Measurements from ENCODE around the gene FHIT.

The FHIT gene

GRCh38 chr3:59798372-59799086, 1452.7 kb downstream of the FHIT start:
- Mint-ChIP-seq H3K27me3 (ENCODE audit: low read depth) (peaks cover 4% of the 10 kb centered on the region), H3K27ac (no peak overlapping the region), H3K4me3 (no peak overlapping the region), H3K4me1 (peaks cover 22% of the 10 kb centered on the region), H3K9me3 (no peaks in the 10 kb centered on the region), H3K36me3 (ENCODE audit: low read depth) (no peaks in the 10 kb centered on the region)
- TF ChIP-seq CTCF (IDR thresholded peaks at IDR 0.05; ENCODE audit: unreplicated experiment in 3 of 3): no peak

DNA sequence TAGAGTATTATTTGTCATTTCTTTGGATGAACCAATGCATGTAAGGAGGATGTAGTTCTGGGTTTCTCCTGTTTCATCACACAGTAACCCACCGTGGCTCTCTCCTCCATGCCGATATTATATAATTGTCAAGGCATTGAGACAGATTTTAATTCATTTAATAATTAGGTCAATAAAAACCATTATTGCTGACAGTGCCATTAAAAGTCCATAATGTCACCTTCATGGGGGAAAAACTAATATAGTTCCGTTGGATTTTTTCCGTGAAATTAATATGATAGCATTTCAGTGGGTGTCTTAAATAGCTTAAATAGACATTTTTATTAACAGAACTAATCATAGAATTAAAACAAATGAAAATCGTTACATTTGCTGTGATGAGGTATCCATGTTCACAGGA, 1453.7 kb downstream of the FHIT start:
- Mint-ChIP-seq H3K4me3 (no peak overlapping the region), H3K27ac (no peak overlapping the region), H3K4me1 (peaks cover 20% of the 10 kb centered on the region), H3K27me3 (ENCODE audit: low read depth) (peaks cover 4% of the 10 kb centered on the region), H3K36me3 (ENCODE audit: low read depth) (no peaks in the 10 kb centered on the region), H3K9me3 (no peaks in the 10 kb centered on the region)
- TF ChIP-seq CTCF (IDR thresholded peaks at IDR 0.05; ENCODE audit: unreplicated experiment in 3 of 3): no peak

GRCh38 chr3:59796456-59796855, 1454.8 kb downstream of the FHIT start:
- TF ChIP-seq CTCF (IDR thresholded peaks at IDR 0.05; ENCODE audit: unreplicated experiment in 3 of 3): no peak
- Mint-ChIP-seq H3K4me1 (peaks cover 12% of the 10 kb centered on the region), H3K4me3 (no peak overlapping the region), H3K9me3 (no peaks in the 10 kb centered on the region), H3K27ac (no peak overlapping the region), H3K36me3 (ENCODE audit: low read depth) (no peaks in the 10 kb centered on the region), H3K27me3 (ENCODE audit: low read depth) (peaks cover 4% of the 10 kb centered on the region)

DNA sequence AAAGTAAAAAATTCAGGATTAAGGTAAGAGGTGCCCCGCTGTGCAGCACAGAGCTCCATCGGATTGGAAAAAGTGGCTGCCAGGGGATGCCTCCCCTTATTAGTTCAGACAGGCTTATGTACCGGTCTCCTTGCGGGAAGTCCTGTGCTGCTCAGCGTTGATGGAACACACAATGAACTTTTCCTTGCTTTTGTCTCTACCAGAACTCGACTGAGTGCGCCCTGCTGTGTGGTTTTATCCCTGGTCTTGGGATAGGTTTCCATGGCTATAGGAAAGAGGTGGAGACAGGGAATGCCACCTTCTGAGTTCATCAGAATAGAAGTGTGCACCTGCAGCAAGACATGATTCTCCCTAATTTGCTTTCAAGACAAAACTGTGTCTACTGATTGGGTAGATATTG, 1455.5 kb downstream of the FHIT start:
- H3K9me3 Mint-ChIP-seq: no peaks in the 10 kb centered on the region
- H3K4me3 Mint-ChIP-seq: no peak overlapping the region
- no peak overlapping the region for H3K27ac Mint-ChIP-seq
- no peak for TF ChIP-seq CTCF (IDR thresholded peaks at IDR 0.05; ENCODE audit: unreplicated experiment in 3 of 3)
- no peaks in the 10 kb centered on the region for H3K36me3 Mint-ChIP-seq (ENCODE audit: low read depth)
- peaks cover 12% of the 10 kb centered on the region for H3K4me1 Mint-ChIP-seq
- H3K27me3 Mint-ChIP-seq (ENCODE audit: low read depth): peaks cover 4% of the 10 kb centered on the region

GRCh38 chr3:59793976-59794375, 1457.3 kb downstream of the FHIT start:
- no peaks in the 10 kb centered on the region for H3K27me3 Mint-ChIP-seq (ENCODE audit: low read depth)
- H3K4me1 Mint-ChIP-seq: peaks cover 11% of the 10 kb centered on the region
- TF ChIP-seq CTCF (IDR thresholded peaks at IDR 0.05; ENCODE audit: unreplicated experiment in 3 of 3): no peak
- H3K4me3 Mint-ChIP-seq: no peak overlapping the region
- H3K36me3 Mint-ChIP-seq (ENCODE audit: low read depth): no peaks in the 10 kb centered on the region
- no peak overlapping the region for H3K27ac Mint-ChIP-seq
- H3K9me3 Mint-ChIP-seq: no peaks in the 10 kb centered on the region

GRCh38 chr3:59791774-59792308, 1459.4 kb downstream of the FHIT start:
- Mint-ChIP-seq H3K27ac (no peak overlapping the region), H3K9me3 (no peaks in the 10 kb centered on the region), H3K27me3 (ENCODE audit: low read depth) (no peaks in the 10 kb centered on the region), H3K4me3 (no peak overlapping the region), H3K36me3 (ENCODE audit: low read depth) (no peaks in the 10 kb centered on the region), H3K4me1 (peaks cover 11% of the 10 kb centered on the region)
- TF ChIP-seq CTCF (IDR thresholded peaks at IDR 0.05; ENCODE audit: unreplicated experiment in 3 of 3): no peak

All from nephron (organoid).